GM12864 (cell line): Measurements from ENCODE around the gene MORN1.

Experiments
- DNase-seq: peaks from one replicate; pipeline ENCODE4 v3.0.0-alpha.2; 2011; ENCODE audit warnings: low read depth
- H3K4me3 ChIP-seq: 2 replicates; pipeline ENCODE4 v1.5.1; 2011; ENCODE audit warnings: mild to moderate bottlenecking, low read depth, low read length, control low read depth
- CTCF ChIP-seq: IDR thresholded peaks from 2 replicates; pipeline ENCODE4 v1.5.1; 2011; ENCODE audit warnings: low read depth, mild to moderate bottlenecking, moderate library complexity, low read length, control low read depth, inconsistent platforms; ENCODE audit errors: missing control alignments

MORN1 gene

GRCh38 chr1:2344744-2345296, 46.5 kb downstream of the MORN1 start:
- H3K4me3 ChIP-seq: no peak overlapping the region
- no peak for TF ChIP-seq CTCF
- DNase-seq: no peak

DNA sequence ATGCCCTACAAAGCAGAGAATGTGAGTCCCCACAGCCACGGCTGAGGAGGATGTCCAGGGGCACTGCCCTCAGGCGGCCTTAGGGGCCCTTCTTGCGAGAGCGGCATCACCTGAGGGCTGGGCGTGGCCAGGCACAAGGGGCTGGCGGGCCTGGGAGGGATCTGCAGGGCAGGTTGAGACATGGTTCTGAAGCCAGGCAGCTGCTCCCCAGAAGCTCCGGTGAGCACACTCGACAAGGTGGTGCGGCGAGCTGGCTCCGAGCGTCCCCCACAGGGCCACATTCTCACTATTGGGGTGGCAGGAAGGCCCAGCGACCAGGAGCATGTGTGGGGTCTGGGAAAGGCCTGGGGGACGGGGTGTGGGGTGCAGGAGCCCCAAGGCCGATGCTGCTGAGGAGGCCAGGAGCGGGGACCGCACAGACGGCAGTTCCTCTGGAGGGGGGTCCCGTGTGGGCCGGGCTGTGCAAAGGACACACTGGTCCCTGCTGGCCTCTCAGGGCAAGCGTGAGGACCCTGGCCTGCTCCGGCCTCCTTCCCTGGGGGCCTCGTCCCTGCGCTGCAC, 47.2 kb downstream of the MORN1 start:
- H3K4me3 ChIP-seq: no peak overlapping the region
- TF ChIP-seq CTCF: no peak
- no peak for DNase-seq

- TF ChIP-seq CTCF: no peak
- no peak for DNase-seq
- H3K4me3 ChIP-seq: no peak overlapping the region
These were observed 48.1 kb downstream of the MORN1 start for GRCh38 chr1:2343023-2343935.

- no peak for TF ChIP-seq CTCF
- no peak for DNase-seq
- H3K4me3 ChIP-seq: no peak overlapping the region
These were observed 48.9 kb downstream of the MORN1 start for GRCh38 chr1:2342384-2343022.

DNA sequence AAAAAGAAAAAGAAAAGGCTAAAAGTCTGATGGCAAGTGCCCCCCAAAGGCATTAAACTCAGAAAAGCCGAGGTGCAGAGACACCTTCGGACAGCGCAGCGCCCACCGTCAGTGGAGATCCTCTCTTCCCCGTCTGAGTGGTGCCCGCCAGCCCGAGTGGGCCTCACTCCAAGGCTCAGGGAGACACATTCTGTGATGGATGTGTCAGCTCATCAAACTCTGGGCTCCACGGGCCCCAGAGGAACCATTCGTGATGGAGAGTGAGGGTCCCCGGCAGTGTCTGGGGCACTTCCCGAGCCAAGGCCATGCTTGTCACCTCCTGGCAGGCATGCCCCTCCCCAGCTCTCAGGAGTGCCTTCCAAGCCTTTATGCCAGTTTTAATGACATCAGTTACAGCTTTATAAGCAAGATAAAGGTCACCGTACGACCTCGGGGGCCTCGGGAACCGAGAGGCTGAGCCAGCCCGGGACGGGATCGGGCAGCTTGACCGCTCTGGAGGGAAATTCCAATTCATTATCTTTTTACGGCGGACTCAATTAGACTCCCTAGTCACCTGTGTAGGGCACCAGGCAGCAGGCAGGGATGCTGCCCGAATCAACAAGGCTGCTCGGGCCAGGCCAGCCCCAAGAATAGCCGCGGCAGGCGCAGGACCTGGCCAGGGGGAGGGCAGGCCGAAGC, 49.5 kb downstream of the MORN1 start:
- DNase-seq: no peak
- no peak overlapping the region for H3K4me3 ChIP-seq
- no peak for TF ChIP-seq CTCF

DNA sequence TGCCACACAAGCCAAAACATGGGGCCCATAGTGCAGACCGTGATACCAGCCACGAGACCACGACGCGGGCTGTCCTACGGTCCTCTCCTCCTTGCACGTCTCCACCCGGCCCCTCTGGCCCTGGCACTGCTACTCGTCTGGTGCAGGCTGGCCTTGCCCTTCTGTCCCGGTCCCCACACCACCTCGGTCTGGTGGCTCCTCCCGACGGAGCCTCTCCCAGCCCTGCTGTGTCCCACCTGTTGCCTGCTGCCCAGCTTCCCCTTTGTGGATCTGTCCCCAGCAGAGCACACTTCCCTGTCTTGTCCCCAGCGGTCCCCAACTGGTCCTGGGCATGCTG, 50.5 kb downstream of the MORN1 start:
- no peak for TF ChIP-seq CTCF
- no peak overlapping the region for H3K4me3 ChIP-seq
- no peak for DNase-seq
